B cell (primary cell): ENCODE measurements around the gene ARHGEF38. TPM values are rescaled to one million over a fixed set of nuclear protein-coding genes. Genes with fewer than 3 reads are reported as not detected.

Experiments used
- ATAC-seq: fragments of 200-7000 bp; cut with Tn5 transposase; one replicate; pipeline ENCODE4 v1.10.0; 2021; ENCODE audit warnings: low read depth, mild to moderate bottlenecking, moderate number of reproducible peaks, moderate library complexity
- CTCF ChIA-PET: fragments of 350-600 bp; sonication (Branson Sonifier 250); formaldehyde crosslinking; loops from one replicate; lab custom pipeline; 2021; ENCODE audit warnings: antibody characterized with exemption, inconsistent platforms; lab: Charles Lee
- POLR2A ChIA-PET: fragments of 350-600 bp; sonication (Branson Sonifier 250); formaldehyde crosslinking; loops from one replicate; lab custom pipeline; 2021; ENCODE audit warnings: antibody characterized with exemption; lab: Charles Lee
- DNase-seq: peaks from one replicate; pipeline ENCODE4 v3.0.0; 2013
- H2AFZ ChIP-seq: 2 replicates; pipeline ENCODE4 v1.6.1; 2012; ENCODE audit warnings: mild to moderate bottlenecking, low read depth, low read length; ENCODE audit not compliant: insufficient read depth, poor library complexity, severe bottlenecking
- H3K27ac ChIP-seq, 2 donors: 1 replicate in 1 of 2; 2 replicates in 1 of 2; pipeline ENCODE4 v1.5.1; 2012 to 2013; ENCODE audit warnings: low read length in 2 of 2, mild to moderate bottlenecking in 2 of 2, moderate library complexity in 1 of 2
- H3K27me3 ChIP-seq, 4 experiments: fragments of 200-600 bp in 1 of 4; sonication (generic) in 1 of 4; replicated peaks in 1 of 4; 1 replicate in 2 of 4; 2 replicates in 2 of 4; pipeline versions ENCODE4 v1.6.1 to v1.7.0; 2013 to 2016; ENCODE audit warnings: low read length in 3 of 4, mild to moderate bottlenecking in 2 of 4, mixed read lengths in 1 of 4, moderate library complexity in 1 of 4; ENCODE audit not compliant: insufficient read depth in 4 of 4, control insufficient read depth in 3 of 4; ENCODE audit errors: control extremely low read depth in 1 of 4
- H3K36me3 ChIP-seq, 2 experiments: replicated peaks in 1 of 2; 1 replicate in 1 of 2; 2 replicates in 1 of 2; pipeline versions ENCODE4 v1.6.1 to v1.7.1; 2013; ENCODE audit warnings: low read length in 1 of 2; ENCODE audit not compliant: insufficient read depth in 2 of 2, control insufficient read depth in 1 of 2; ENCODE audit errors: control extremely low read depth in 1 of 2, extremely low read depth in 1 of 2
- H3K4me1 ChIP-seq, 2 donors: fragments of 200-600 bp in 1 of 2; sonication (generic) in 1 of 2; 1 replicate in 1 of 2; 2 replicates in 1 of 2; pipeline versions ENCODE4 v1.5.1 to v1.6.1; 2013 to 2017; ENCODE audit warnings: low read length in 2 of 2; ENCODE audit not compliant: control insufficient read depth in 2 of 2, insufficient read depth in 2 of 2
- H3K4me2 ChIP-seq: replicated peaks from 2 replicates; pipeline ENCODE3; 2012; ENCODE audit warnings: mild to moderate bottlenecking, low read depth, low read length; ENCODE audit not compliant: poor library complexity, severe bottlenecking
- H3K4me3 ChIP-seq, 5 experiments: fragments of 200-600 bp in 1 of 5; sonication (generic) in 1 of 5; 1 replicate in 3 of 5; 2 replicates in 2 of 5; pipeline versions ENCODE4 v1.5.1 to v1.7.0; 2011 to 2016; ENCODE audit warnings: low read length in 4 of 5, mild to moderate bottlenecking in 4 of 5, low read depth in 2 of 5, control low read depth in 1 of 5, moderate library complexity in 1 of 5; ENCODE audit not compliant: insufficient read depth in 1 of 5; ENCODE audit errors: control extremely low read depth in 1 of 5, extremely low read depth in 1 of 5
- H3K79me2 ChIP-seq: fragments of 200-600 bp; sonication (generic); one replicate; pipeline ENCODE4 v1.6.0; 2016; ENCODE audit warnings: low read length; ENCODE audit not compliant: control insufficient read depth, insufficient read depth
- H3K9ac ChIP-seq: fragments of 200-600 bp; sonication (generic); 2 replicates; pipeline ENCODE4 v1.6.1; 2017; ENCODE audit warnings: mild to moderate bottlenecking, low read length, moderate library complexity
- H3K9me3 ChIP-seq, 3 donors: one replicate each; pipeline versions ENCODE4 v1.6.1 to v1.7.1; 2013; ENCODE audit warnings: low read length in 2 of 3; ENCODE audit not compliant: control insufficient read depth in 2 of 3, insufficient read depth in 1 of 3; ENCODE audit errors: control extremely low read depth in 1 of 3
- H4K20me1 ChIP-seq: 2 replicates; pipeline ENCODE4 v1.6.0; 2012; ENCODE audit warnings: mild to moderate bottlenecking, low read length; ENCODE audit not compliant: insufficient read depth, control insufficient read depth, poor library complexity, severe bottlenecking
- H3K27ac Mint-ChIP-seq: one replicate; pipeline ENCODE4 v1.8.0; 2021; ENCODE audit warnings: mixed read lengths
- H3K27me3 Mint-ChIP-seq: one replicate; pipeline ENCODE4 v1.8.0; 2021; ENCODE audit warnings: mixed read lengths
- H3K4me1 Mint-ChIP-seq: one replicate; pipeline ENCODE4 v1.8.0; 2021; ENCODE audit warnings: mixed read lengths
- H3K4me3 Mint-ChIP-seq: one replicate; pipeline ENCODE4 v1.8.0; 2021; ENCODE audit warnings: mixed read lengths
- H3K9me3 Mint-ChIP-seq: one replicate; pipeline ENCODE4 v1.8.0; 2022; ENCODE audit warnings: mixed read lengths; ENCODE audit not compliant: insufficient read depth
- CTCF ChIP-seq: fragments of 200-600 bp; IDR thresholded peaks from one replicate; pipeline ENCODE4 v1.8.0; 2022; ENCODE audit warnings: antibody characterized with exemption, mild to moderate bottlenecking
- EZH2 ChIP-seq: IDR thresholded peaks from 2 replicates; pipeline ENCODE4 v1.6.1; 2012; ENCODE audit warnings: borderline replicate concordance, low read depth, mild to moderate bottlenecking, moderate library complexity, low read length; ENCODE audit not compliant: insufficient read depth, poor library complexity, severe bottlenecking
- WGBS: methylation state at CpG from one replicate; pipeline ENCODE4 v1.1.5; 2013; ENCODE audit warnings: missing lambda C conversion rate; ENCODE audit not compliant: insufficient coverage; 5-methylcytosine and 5-hydroxymethylcytosine counted together
- intact Hi-C: fragments of 100-400 bp; cut with micrococcal nuclease; formaldehyde crosslinking; loops from one replicate; pipeline ENCODE4 v1.10.0; 2022
- polyA plus RNA-seq: library from polyadenylated mRNA; depleted of rRNA; stranded (reverse); fragments of >200 nt; gene quantifications from 2 replicates; pipeline ENCODE4 v1.2.3, GENCODE V29; 2012
- total RNA-seq, 2 donors: library from RNA; stranded (reverse); fragments of 120-200 nt in 1 of 2; gene quantifications; 1 replicate in 1 of 2; 2 replicates in 1 of 2; pipeline versions ENCODE4 v1.2.3 to v1.2.4, GENCODE V29; 2013 to 2022

The ARHGEF38 gene
- total and polyA plus RNA-seq, 2 donors (not counting 1 experiment from before 2014, with no cell fraction given), result not detected

GRCh38 chr4:105627620-105628019 is 75.2 kb downstream of the ARHGEF38 start:
- H3K4me2 ChIP-seq, result no peak overlapping the region
- H3K4me3 Mint-ChIP-seq, result no peak overlapping the region
- H3K9me3 ChIP-seq, result no peaks in the 10 kb centered on the region
- no peak for DNase-seq
- no peaks in the 10 kb centered on the region for H3K9me3 Mint-ChIP-seq
- H4K20me1 ChIP-seq, result no peaks in the 10 kb centered on the region
- no peak for ATAC-seq
- TF ChIP-seq CTCF (no peak), EZH2 (no peak)
- ChIA-PET POLR2A (no interaction called here), CTCF (no interaction called here)
- H3K4me1 ChIP-seq, result no peaks in the 10 kb centered on the region
- H3K4me3 ChIP-seq, result no peak overlapping the region
- no peaks in the 10 kb centered on the region for H3K4me1 Mint-ChIP-seq
- H3K27me3 Mint-ChIP-seq, result peaks cover 5% of the 10 kb centered on the region
- no peaks in the 10 kb centered on the region for H3K79me2 ChIP-seq
- H3K27ac ChIP-seq, result no peak overlapping the region
- H3K36me3 ChIP-seq, result no peaks in the 10 kb centered on the region
- intact Hi-C loops, result no loop called here
- no peak overlapping the region for H3K27ac Mint-ChIP-seq
- H3K27me3 ChIP-seq, result peaks cover 0 to 3% (median 0%) of the 10 kb centered on the region in 4 experiments
- H2AFZ ChIP-seq, result no peak overlapping the region
- H3K9ac ChIP-seq, result no peak overlapping the region
- 60% methylated on average over 1 of the region's 3 CpGs for WGBS

GRCh38 chr4:105630670-105631655 is 78.5 kb downstream of the ARHGEF38 start:
- Histone ChIP-seq H3K9ac (no peak overlapping the region), H2AFZ (no peak overlapping the region), H3K4me2 (no peak overlapping the region), H3K36me3 (no peaks in the 10 kb centered on the region), H4K20me1 (no peaks in the 10 kb centered on the region), H3K79me2 (no peaks in the 10 kb centered on the region), H3K27me3 (peaks cover 0 to 3% (median 0%) of the 10 kb centered on the region in 4 experiments), H3K4me1 (peaks cover 0 to 4% of the 10 kb centered on the region in 2 donors), H3K4me3 (no peak overlapping the region), H3K27ac (no peak overlapping the region), H3K9me3 (no peaks in the 10 kb centered on the region)
- CTCF ChIA-PET, result no interaction called here
- ATAC-seq (no peak), DNase-seq (no peak)
- H3K4me3 Mint-ChIP-seq, result no peak overlapping the region
- peaks cover 5% of the 10 kb centered on the region for H3K27me3 Mint-ChIP-seq
- no peak for TF ChIP-seq EZH2
- TF ChIP-seq CTCF, result no peak
- POLR2A ChIA-PET, result no interaction called here
- intact Hi-C loops, result no loop called here
- peaks cover 6% of the 10 kb centered on the region for H3K4me1 Mint-ChIP-seq
- 100% methylated on average over 4 of the region's 7 CpGs for WGBS
- H3K9me3 Mint-ChIP-seq, result no peaks in the 10 kb centered on the region
- no peak overlapping the region for H3K27ac Mint-ChIP-seq
